ENCODE measurements around the gene LINGO3. TPM values are rescaled to one million over a fixed set of nuclear protein-coding genes. Genes with fewer than 3 reads are reported as not detected.

The LINGO3 gene
- total RNA-seq, 2 experiments from 2014 or later = 0.33 to 0.39 TPM

DNA sequence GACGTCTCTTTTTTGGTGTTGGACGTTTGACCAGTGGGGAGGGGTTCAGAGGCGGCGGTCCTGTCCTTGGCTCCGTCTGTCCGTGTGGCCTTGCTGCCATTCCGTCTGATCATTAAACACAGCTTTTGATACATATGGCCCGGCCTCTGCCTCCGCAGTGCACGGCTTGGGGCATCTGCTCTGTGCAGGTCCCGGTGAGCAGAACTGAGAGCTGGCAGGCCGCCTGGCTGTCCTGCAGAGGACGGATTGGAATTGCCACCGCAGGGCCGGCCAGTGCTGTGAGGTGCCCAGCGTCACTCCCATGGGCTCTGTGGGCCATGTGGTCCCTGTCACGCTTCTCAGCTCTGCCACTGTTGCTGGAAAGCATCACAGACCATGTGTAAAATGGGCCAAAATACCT lies 46.7 kb upstream of the LINGO3 start:
- H3K27me3 Mint-ChIP-seq = no peaks in the 10 kb centered on the region
- no peaks in the 10 kb centered on the region for H3K4me1 Mint-ChIP-seq (ENCODE audit: low read depth)
- intact Hi-C loops (cut with DNase I, micrococcal nuclease) = no loop called here
- ATAC-seq (ENCODE audit: poor library complexity) (no peak), DNase-seq (no peak)
- H3K27ac ChIP-seq (ENCODE audit: low read depth in 1 of 2, low read length in 2 of 2) = no peak overlapping the region
- peaks cover 18% of the 10 kb centered on the region for H3K36me3 ChIP-seq (ENCODE audit: insufficient read depth, low read length)
- ChIA-PET POLR2A (no interaction called here), CTCF (no interaction called here)
- no peaks in the 10 kb centered on the region for H3K9me3 Mint-ChIP-seq
- H3K36me3 Mint-ChIP-seq (ENCODE audit: low read depth) = no peaks in the 10 kb centered on the region
- H3K4me3 Mint-ChIP-seq = no peak overlapping the region
- H3K27ac Mint-ChIP-seq = no peak overlapping the region
- no peak overlapping the region for H3K4me3 ChIP-seq (ENCODE audit: low read length)
- H3K27me3 ChIP-seq (ENCODE audit: control insufficient read depth in 1 of 2, insufficient read depth in 2 of 2, low read length in 2 of 2) = peaks cover 0 to 2% of the 10 kb centered on the region in 2 experiments
- TF ChIP-seq, protein P1, sequence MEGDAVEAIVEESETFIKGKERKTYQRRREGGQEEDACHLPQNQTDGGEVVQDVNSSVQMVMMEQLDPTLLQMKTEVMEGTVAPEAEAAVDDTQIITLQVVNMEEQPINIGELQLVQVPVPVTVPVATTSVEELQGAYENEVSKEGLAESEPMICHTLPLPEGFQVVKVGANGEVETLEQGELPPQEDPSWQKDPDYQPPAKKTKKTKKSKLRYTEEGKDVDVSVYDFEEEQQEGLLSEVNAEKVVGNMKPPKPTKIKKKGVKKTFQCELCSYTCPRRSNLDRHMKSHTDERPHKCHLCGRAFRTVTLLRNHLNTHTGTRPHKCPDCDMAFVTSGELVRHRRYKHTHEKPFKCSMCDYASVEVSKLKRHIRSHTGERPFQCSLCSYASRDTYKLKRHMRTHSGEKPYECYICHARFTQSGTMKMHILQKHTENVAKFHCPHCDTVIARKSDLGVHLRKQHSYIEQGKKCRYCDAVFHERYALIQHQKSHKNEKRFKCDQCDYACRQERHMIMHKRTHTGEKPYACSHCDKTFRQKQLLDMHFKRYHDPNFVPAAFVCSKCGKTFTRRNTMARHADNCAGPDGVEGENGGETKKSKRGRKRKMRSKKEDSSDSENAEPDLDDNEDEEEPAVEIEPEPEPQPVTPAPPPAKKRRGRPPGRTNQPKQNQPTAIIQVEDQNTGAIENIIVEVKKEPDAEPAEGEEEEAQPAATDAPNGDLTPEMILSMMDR (IDR thresholded peaks at IDR 0.05) = no peak
- H3K9me3 ChIP-seq (ENCODE audit: control insufficient read depth in 1 of 2, insufficient read depth in 1 of 2, low read length in 2 of 2) = no peaks in the 10 kb centered on the region
- H3K4me1 ChIP-seq (ENCODE audit: insufficient read depth, low read length) = no peaks in the 10 kb centered on the region

DNA sequence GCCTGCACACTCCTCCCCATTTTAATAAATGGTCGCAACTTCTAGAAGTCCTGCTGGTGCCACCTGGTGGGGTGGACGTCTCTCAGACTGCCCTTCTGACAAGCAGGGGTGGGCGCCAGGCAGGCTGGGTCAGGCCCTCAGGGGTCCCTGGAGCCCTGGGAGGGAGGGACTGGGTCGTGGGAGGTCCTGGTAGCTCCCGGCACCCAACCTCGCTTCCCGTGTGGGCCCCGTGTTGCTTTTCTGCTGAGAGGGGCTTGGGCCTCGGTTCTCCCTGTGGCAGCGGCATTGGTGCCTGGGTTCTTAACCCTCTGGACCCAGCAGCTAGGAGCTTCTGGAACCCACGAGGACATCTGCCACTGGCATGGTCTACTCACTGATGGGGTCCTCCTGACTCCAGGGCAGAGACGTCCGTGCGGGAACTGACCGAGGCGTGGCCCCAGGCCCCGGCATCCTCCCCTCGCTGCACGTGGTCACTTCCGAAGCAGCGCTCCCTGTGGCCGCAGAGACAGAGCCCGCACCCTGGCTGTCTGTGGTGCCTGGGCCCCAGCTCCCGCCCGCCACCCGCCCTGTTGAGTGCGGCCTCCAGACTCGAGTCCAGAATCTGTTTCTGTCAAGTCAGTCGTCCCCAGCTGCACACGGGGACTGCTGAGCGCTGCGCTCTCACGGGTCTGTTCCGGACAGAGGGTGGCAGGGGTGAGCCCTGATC lies 46.1 kb upstream of the LINGO3 start:
- Histone ChIP-seq H3K4me3 (ENCODE audit: low read length) (no peak overlapping the region), H3K36me3 (ENCODE audit: insufficient read depth, low read length) (peaks cover 18% of the 10 kb centered on the region), H3K27me3 (ENCODE audit: control insufficient read depth in 1 of 2, insufficient read depth in 2 of 2, low read length in 2 of 2) (no peaks in the 10 kb centered on the region), H3K27ac (ENCODE audit: low read depth in 1 of 2, low read length in 2 of 2) (no peak overlapping the region), H3K4me1 (ENCODE audit: insufficient read depth, low read length) (no peaks in the 10 kb centered on the region), H3K9me3 (ENCODE audit: control insufficient read depth in 1 of 2, insufficient read depth in 1 of 2, low read length in 2 of 2) (no peaks in the 10 kb centered on the region)
- Mint-ChIP-seq H3K27me3 (no peaks in the 10 kb centered on the region), H3K4me1 (ENCODE audit: low read depth) (no peaks in the 10 kb centered on the region), H3K9me3 (no peaks in the 10 kb centered on the region), H3K27ac (no peak overlapping the region), H3K36me3 (ENCODE audit: low read depth) (no peaks in the 10 kb centered on the region), H3K4me3 (no peak overlapping the region)
- POLR2A ChIA-PET = no interaction called here
- CTCF ChIA-PET = no interaction called here
- TF ChIP-seq, protein P1 (IDR thresholded peaks at IDR 0.05) = no peak
- no peak for ATAC-seq (ENCODE audit: poor library complexity)
- peak in 1 of 14 experiments; percentile 28 for DNase-seq
- intact Hi-C loops (cut with DNase I, micrococcal nuclease) = no loop called here

DNA sequence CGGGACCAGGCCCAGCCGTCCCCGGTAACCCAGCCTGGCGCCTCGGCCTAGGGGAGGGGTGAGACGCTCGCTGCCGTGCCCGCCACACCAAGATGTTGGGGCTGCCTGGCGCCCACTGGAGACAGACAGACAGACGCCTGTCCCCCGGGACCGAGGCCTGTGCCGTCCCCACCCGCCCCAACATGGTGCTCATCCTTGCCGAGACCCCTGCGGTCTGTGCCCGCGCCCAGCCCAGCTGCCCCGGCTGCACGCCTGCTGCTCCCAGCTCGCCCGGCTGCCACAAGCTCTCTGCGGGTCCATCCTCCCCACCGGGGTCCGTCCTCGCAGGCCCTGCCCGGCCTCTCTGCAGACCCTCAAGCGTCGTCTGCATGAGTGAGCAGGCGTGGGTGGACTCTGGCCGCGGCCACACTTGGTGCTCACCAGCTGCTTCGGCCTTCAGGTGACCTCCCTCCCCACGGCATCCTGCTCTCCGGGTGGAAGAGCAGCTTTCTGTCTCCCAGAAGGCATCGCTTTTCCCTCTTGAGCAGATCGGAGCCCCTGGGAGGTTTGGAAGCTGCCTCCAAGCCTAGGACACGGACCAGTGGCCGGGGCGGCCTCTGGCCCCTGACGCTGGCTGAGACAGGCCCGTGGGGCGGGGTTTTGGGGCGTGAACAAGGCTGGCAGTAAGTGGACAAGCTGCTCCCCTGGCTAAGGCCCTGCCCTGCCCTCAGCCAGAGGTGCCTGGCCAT lies 45.4 kb upstream of the LINGO3 start:
- no peak overlapping the region for H3K4me3 Mint-ChIP-seq
- Histone ChIP-seq H3K36me3 (ENCODE audit: insufficient read depth, low read length) (peaks cover 20% of the 10 kb centered on the region), H3K27ac (ENCODE audit: low read depth in 1 of 2, low read length in 2 of 2) (no peak overlapping the region), H3K4me1 (ENCODE audit: insufficient read depth, low read length) (no peaks in the 10 kb centered on the region), H3K27me3 (ENCODE audit: control insufficient read depth in 1 of 2, insufficient read depth in 2 of 2, low read length in 2 of 2) (no peaks in the 10 kb centered on the region), H3K4me3 (ENCODE audit: low read length) (no peak overlapping the region), H3K9me3 (ENCODE audit: control insufficient read depth in 1 of 2, insufficient read depth in 1 of 2, low read length in 2 of 2) (no peaks in the 10 kb centered on the region)
- intact Hi-C loops (cut with DNase I, micrococcal nuclease) = no loop called here
- POLR2A ChIA-PET = no interaction called here
- no peaks in the 10 kb centered on the region for H3K4me1 Mint-ChIP-seq (ENCODE audit: low read depth)
- H3K9me3 Mint-ChIP-seq = no peaks in the 10 kb centered on the region
- DNase-seq (no peak), ATAC-seq (ENCODE audit: poor library complexity) (no peak)
- CTCF ChIA-PET = no interaction called here
- TF ChIP-seq, protein P1 (IDR thresholded peaks at IDR 0.05) = no peak
- H3K27ac Mint-ChIP-seq = no peak overlapping the region
- no peaks in the 10 kb centered on the region for H3K27me3 Mint-ChIP-seq
- H3K36me3 Mint-ChIP-seq (ENCODE audit: low read depth) = no peaks in the 10 kb centered on the region
